BLaER1 (cell line): ENCODE data around the gene MEAF6.

ENCODE experiments used
- H3K27ac ChIP-seq: shearing (Covaris generic); formaldehyde crosslinking; 2 replicates; pipeline ENCODE4 v1.8.1; 2022
- H3K27me3 ChIP-seq: shearing (Covaris generic); formaldehyde crosslinking; 2 replicates; pipeline ENCODE4 v1.8.1; 2022
- H3K36me3 ChIP-seq: shearing (Covaris generic); formaldehyde crosslinking; 2 replicates; pipeline ENCODE4 v1.8.1; 2022
- H3K4me1 ChIP-seq: shearing (Covaris generic); formaldehyde crosslinking; 2 replicates; pipeline ENCODE4 v1.8.1; 2022
- H3K4me2 ChIP-seq: shearing (Covaris generic); formaldehyde crosslinking; 2 replicates; pipeline ENCODE4 v1.8.1; 2022
- H3K4me3 ChIP-seq: shearing (Covaris generic); formaldehyde crosslinking; 2 replicates; pipeline ENCODE4 v1.8.1; 2022
- H3K9ac ChIP-seq: shearing (Covaris generic); formaldehyde crosslinking; 2 replicates; pipeline ENCODE4 v1.8.1; 2022
- H3K9me3 ChIP-seq: shearing (Covaris generic); formaldehyde crosslinking; 2 replicates; pipeline ENCODE4 v1.8.1; 2022
- H4K20me1 ChIP-seq: shearing (Covaris generic); formaldehyde crosslinking; 2 replicates; pipeline ENCODE4 v1.8.1; 2022
- Cebpa-rat ChIP-seq: shearing (Covaris generic); IDR thresholded peaks from 2 replicates; pipeline ENCODE4 v1.8.1; 2022

The MEAF6 gene

DNA sequence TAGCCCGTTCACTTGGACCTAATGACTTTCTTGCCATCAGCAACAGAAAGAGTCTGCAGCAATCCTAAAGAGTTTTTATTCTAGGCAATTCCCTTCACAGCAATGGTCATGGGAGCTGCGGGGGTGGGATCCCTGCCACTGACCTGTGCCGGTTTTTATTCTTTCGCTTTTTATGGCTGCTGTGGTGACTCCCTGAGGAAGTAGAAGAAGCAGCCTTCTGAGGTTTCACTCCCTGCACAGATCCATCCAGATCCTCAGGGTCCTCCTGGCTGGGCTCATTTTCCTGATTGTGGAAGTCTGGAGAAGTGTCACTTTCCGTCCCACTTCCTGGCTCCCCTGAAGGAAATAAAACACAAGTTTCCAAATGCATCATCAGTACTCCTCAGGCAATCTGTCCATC lies 12.9 kb downstream of the MEAF6 start:
- no peak overlapping the region for H3K4me3 ChIP-seq
- H3K4me1 ChIP-seq, result no peaks in the 10 kb centered on the region
- TF ChIP-seq Cebpa-rat, result no peak
- H3K36me3 ChIP-seq, result peaks cover 96% of the 10 kb centered on the region
- no peak overlapping the region for H3K4me2 ChIP-seq
- H3K27ac ChIP-seq, result no peak overlapping the region
- peaks cover 51% of the 10 kb centered on the region for H4K20me1 ChIP-seq
- H3K9ac ChIP-seq, result no peak overlapping the region
- H3K27me3 ChIP-seq, result no peaks in the 10 kb centered on the region
- no peaks in the 10 kb centered on the region for H3K9me3 ChIP-seq

DNA sequence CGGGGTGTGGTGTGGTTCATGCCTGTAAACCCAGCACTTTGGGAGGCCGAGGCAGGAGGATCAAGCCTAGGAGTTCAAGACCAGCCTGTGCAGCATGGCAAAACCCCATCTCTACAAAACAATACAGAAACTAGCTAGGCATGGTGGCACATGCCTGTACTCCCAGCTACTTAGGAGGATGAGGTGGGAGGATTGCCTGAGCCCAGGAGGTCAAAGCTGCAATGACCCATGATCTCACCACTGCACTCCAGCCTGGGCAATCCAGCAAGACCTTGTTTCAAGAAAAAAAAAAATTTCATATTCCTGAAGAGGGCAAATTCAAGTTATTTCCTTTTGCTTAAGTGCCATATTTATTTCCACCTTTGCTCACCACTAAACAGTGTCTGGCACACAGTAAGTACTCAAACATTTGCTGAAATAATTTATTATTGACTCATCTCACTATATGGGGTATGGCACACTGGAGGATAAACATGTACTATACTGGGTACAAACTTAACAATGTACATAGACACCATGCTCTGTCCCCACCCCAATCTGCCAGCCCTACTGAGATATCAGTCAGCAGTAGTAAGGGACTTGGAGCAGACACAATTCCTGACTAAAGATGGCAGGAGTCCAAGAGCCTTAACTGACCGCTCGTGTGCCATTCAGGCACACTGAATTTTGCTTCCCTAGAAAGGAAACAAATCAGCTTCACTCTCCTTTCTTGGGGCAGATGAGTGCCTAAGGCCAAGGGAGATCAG lies 15.5 kb downstream of the MEAF6 start:
- H3K4me3 ChIP-seq, result no peak overlapping the region
- H4K20me1 ChIP-seq, result peaks cover 48% of the 10 kb centered on the region
- no peaks in the 10 kb centered on the region for H3K27me3 ChIP-seq
- peaks cover 90% of the 10 kb centered on the region for H3K36me3 ChIP-seq
- H3K9me3 ChIP-seq, result no peaks in the 10 kb centered on the region
- H3K4me2 ChIP-seq, result no peak overlapping the region
- TF ChIP-seq Cebpa-rat, result no peak
- H3K27ac ChIP-seq, result no peak overlapping the region
- no peak overlapping the region for H3K9ac ChIP-seq
- H3K4me1 ChIP-seq, result no peaks in the 10 kb centered on the region

DNA sequence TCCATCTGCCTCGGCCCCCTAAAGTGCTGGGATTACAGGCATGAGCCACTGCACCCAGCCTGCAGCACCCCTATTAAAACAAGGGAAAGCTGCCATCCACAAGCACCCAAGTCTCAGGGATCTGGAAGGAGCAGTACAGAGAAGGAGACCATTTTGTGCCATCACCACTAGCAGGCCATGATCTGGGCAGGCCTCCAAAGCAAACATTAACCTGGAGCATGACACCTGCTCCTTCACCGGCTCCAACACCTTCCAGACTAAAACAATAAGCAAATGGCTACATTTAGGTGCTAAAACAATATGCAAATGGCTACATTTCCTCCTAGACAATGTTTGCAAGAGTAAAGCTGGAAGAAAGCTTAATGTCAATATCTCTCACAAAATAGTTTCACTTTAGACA lies 16.7 kb downstream of the MEAF6 start:
- no peak for TF ChIP-seq Cebpa-rat
- Histone ChIP-seq H3K36me3 (peaks cover 90% of the 10 kb centered on the region), H3K4me1 (peaks cover under 1% of the 10 kb centered on the region; the same call in 1 of the 2 replicates), H3K27me3 (no peaks in the 10 kb centered on the region), H3K27ac (no peak overlapping the region), H3K4me3 (no peak overlapping the region), H3K9me3 (no peaks in the 10 kb centered on the region), H3K4me2 (no peak overlapping the region), H4K20me1 (peaks cover 45% of the 10 kb centered on the region), H3K9ac (no peak overlapping the region)

DNA sequence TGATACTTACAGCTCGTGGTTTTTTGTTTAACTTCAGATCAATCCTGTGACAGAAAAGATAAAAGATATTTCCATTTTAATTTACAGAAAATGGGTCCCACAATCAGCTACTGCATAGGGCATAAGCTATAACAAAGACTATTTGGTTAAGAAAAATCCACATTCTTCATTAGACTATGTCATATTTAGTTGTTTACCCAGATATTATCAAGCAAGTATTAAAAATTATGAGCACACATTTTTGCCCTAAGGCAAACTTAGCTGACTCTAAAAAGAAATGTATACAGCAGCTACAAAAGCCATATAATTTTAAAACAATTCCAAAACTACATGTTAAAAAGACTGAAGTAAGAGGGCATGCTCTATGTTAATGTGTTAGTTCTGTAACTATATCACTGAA lies 18.7 kb downstream of the MEAF6 start:
- no peak overlapping the region for H3K27ac ChIP-seq
- H3K9me3 ChIP-seq, result no peaks in the 10 kb centered on the region
- H3K9ac ChIP-seq, result no peak overlapping the region
- peaks cover 40% of the 10 kb centered on the region for H4K20me1 ChIP-seq
- peaks cover 19% of the 10 kb centered on the region for H3K4me1 ChIP-seq
- H3K4me2 ChIP-seq, result no peak overlapping the region
- no peak for TF ChIP-seq Cebpa-rat
- H3K27me3 ChIP-seq, result no peaks in the 10 kb centered on the region
- H3K36me3 ChIP-seq, result peaks cover 88% of the 10 kb centered on the region
- H3K4me3 ChIP-seq, result no peak overlapping the region

DNA sequence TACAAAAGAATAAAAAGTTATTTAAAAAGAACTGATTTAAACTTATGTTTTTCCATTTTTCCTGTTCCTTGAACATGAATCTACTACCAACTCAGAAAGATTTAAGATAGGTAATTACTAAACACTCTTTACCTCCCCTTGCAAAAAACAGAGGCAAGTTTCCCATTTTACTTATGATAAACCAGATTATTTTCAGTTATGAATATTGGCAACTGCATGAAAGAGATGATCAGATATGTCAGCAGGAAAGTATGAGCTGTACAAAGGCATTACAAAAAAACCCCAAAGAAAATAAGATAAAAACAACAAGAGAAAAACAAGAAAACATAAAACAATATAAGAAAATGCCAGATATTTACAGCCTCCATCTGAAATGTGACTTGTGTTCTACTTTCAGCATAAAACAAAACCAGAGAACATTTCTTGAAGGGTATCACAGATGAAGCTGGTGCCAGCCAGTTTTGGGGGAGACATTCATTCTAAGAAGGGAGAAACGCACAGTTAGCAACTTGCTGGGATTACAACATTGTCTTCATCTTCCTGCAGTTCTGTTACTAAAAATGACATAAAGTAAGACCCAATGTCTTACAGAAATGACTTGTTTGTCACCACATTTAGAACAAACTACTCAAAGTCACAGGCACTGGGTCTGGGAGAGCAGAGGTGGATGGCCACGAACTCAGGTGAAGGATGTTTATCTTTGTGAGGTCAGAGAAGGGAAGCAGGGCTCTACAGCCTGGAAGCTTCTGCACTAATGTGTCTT lies 21.0 kb downstream of the MEAF6 start:
- no peaks in the 10 kb centered on the region for H3K27me3 ChIP-seq
- H3K27ac ChIP-seq, result no peak overlapping the region
- no peak overlapping the region for H3K9ac ChIP-seq
- H3K4me2 ChIP-seq, result no peak overlapping the region
- peaks cover 88% of the 10 kb centered on the region for H3K36me3 ChIP-seq
- peaks cover 19% of the 10 kb centered on the region for H3K4me1 ChIP-seq
- no peaks in the 10 kb centered on the region for H3K9me3 ChIP-seq
- TF ChIP-seq Cebpa-rat, result no peak
- H3K4me3 ChIP-seq, result no peak overlapping the region
- H4K20me1 ChIP-seq, result peaks cover 19% of the 10 kb centered on the region

DNA sequence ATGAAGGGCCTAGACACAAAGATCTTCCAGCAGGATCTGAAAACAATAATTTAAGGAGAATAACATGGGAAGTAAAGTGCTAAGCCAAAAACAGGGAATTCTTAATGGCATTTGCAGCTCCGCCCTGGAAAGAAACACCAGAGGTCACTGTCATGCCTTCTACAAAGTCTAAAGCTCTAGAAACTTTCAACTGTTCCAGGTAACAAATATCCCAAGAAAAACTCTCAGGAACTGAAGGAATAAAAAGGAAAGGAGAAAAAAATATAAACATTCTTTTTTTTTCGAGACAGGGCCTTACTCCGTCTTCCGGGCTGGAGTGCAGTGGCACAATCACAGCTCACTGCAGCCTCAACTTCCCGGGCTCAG lies 27.0 kb downstream of the MEAF6 start:
- Histone ChIP-seq H4K20me1 (peaks cover 33% of the 10 kb centered on the region), H3K4me3 (no peak overlapping the region), H3K4me2 (no peak overlapping the region), H3K27me3 (no peaks in the 10 kb centered on the region), H3K36me3 (peaks cover 77% of the 10 kb centered on the region), H3K27ac (no peak overlapping the region), H3K9ac (no peak overlapping the region), H3K9me3 (no peaks in the 10 kb centered on the region), H3K4me1 (peaks cover 37% of the 10 kb centered on the region)
- TF ChIP-seq Cebpa-rat, result no peak

DNA sequence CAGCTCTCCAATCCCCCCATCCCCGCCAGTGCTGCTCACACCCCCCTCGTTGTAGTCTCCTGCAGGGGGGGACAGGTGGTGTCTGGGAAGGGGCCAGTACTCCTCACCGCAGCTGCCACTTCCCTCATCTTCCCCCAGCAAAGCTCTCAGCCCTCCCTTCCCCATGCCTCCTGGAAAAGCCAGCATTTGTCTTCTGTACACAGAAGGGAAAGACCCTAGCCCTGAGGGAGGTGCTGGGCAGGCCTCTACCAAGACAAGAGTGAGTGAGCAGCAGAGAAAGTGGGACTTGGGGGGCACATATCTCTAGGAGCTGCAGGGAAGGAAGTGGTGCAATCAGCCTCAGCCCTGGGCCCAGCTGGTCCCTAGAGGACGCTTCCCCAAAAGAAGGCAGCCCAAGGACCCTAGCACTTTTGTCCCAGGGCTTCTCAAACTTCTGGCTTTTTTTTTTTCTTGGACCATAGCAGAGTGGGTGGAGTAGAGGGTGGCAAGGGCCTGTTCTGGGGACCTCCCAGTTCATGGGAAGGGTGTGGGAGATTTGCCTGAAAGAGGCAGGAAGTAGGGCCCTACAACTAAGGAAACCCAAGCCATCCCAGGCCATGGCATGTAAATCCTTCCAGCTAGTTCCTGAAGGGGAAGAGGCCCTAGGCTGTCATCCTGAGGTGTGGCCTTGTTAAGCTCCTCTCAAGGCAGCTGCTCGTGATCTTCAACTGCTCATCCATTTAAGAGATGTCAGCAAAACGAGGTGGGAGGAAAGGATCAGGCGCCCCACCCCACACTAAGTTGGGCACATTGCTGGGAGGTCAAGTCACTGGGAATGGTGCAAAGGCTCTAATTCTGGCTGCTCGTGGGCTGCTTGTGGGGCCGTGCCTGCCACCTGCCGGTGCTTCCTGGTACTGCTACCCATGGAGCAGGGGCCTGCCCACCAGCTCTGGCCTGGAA lies 27.6 kb downstream of the MEAF6 start:
- H3K4me3 ChIP-seq, result no peak overlapping the region
- H3K27me3 ChIP-seq, result no peaks in the 10 kb centered on the region
- H3K36me3 ChIP-seq, result peaks cover 77% of the 10 kb centered on the region
- H3K27ac ChIP-seq, result peak overlapping the region; percentile 40
- peaks cover 39% of the 10 kb centered on the region for H4K20me1 ChIP-seq
- peak overlapping the region; percentile 73 for H3K4me2 ChIP-seq
- no peak for TF ChIP-seq Cebpa-rat
- H3K4me1 ChIP-seq, result peaks cover 31% of the 10 kb centered on the region
- H3K9me3 ChIP-seq, result no peaks in the 10 kb centered on the region
- H3K9ac ChIP-seq, result peak overlapping the region; percentile 36

DNA sequence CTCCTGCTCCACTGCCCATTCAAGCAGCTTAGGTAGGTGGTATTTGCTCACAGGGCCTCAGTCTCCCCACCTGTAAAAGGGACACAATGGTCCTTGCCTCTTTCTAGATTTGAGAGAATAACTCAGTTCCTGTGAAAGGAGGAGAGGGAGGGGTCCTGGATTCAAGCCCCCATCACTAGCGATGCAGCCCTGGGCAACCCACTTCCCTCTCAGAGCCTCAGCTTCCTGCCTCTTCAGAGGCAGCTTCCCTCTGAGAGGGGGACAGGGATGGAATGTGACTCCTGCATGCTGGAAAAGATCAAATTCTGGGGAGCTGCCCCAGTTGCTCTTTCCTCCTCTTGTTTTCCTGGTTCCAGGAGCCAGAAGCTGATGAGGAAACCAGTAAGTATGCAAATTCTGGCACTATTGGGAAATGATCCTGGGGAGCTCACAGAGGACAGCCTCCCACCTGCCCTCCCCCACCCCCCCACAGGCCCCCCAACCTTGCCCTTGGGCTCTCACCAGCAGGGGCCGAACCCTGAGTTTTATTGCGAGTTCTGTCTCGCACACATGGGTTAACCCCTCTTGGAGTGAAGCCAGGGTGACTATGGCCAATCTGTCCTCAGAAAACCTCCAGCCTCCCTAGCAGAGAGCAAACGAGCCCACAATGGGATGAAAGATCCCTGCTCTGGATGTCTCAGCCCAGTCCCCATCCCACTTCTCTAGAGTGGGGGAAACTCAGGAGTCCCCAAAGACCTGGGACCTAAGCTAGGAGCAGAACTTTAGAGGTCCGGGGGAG lies 28.5 kb downstream of the MEAF6 start:
- no peak for TF ChIP-seq Cebpa-rat
- peaks cover 26% of the 10 kb centered on the region for H3K4me1 ChIP-seq
- peak overlapping the region; percentile 36 for H3K9ac ChIP-seq
- no peaks in the 10 kb centered on the region for H3K9me3 ChIP-seq
- H3K27ac ChIP-seq, result peak overlapping the region; percentile 40
- no peaks in the 10 kb centered on the region for H3K27me3 ChIP-seq
- H3K4me2 ChIP-seq, result peak overlapping the region; percentile 73
- no peak overlapping the region for H3K4me3 ChIP-seq
- peaks cover 79% of the 10 kb centered on the region for H3K36me3 ChIP-seq
- peaks cover 48% of the 10 kb centered on the region for H4K20me1 ChIP-seq
